Neuron (in vitro differentiated cells): Measurements from ENCODE around the gene HTR5A.

ENCODE experiments used
- H2AFZ ChIP-seq: one replicate; pipeline ENCODE4 v1.6.1; 2013; ENCODE audit warnings: low read depth, mild to moderate bottlenecking, inconsistent platforms, low read length, moderate library complexity
- H3K27me3 ChIP-seq: one replicate; pipeline ENCODE4 v1.6.1; 2013; ENCODE audit warnings: low read length; ENCODE audit not compliant: insufficient read depth
- H3K36me3 ChIP-seq: one replicate; pipeline ENCODE4 v1.6.1; 2013; ENCODE audit warnings: low read length; ENCODE audit not compliant: insufficient read depth
- H3K4me1 ChIP-seq: one replicate; pipeline ENCODE4 v1.6.1; 2013; ENCODE audit warnings: low read length; ENCODE audit not compliant: insufficient read depth
- H3K4me3 ChIP-seq: 2 replicates; pipeline ENCODE4 v1.5.1; 2013; ENCODE audit warnings: mild to moderate bottlenecking, low read length, moderate library complexity
- H3K9me3 ChIP-seq: one replicate; pipeline ENCODE4 v1.6.1; 2013; ENCODE audit warnings: low read length

The HTR5A gene

DNA sequence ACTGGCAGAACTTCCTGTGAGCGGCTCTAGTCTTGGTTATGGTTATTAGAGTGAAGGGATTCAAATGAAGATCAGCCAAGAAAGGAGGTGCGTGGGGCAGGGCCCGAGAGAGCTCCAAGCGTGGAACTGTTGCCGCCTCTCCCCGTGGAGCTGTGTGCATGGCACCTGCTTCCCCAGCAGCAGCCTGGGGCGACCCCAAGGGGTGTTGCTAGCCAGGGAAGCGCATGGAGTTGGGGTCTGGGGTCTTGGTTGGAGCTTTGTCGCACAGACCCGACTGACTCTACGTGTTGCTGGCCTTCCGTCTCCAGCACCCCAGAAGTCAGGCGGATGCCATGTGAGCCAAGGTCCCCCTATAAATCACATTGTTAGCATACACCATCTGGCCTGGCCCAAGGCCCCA, 61.0 kb downstream of the HTR5A start:
- Histone ChIP-seq H3K27me3 (no peaks in the 10 kb centered on the region), H3K9me3 (no peaks in the 10 kb centered on the region), H3K4me1 (no peaks in the 10 kb centered on the region), H3K36me3 (no peaks in the 10 kb centered on the region), H2AFZ (no peak overlapping the region), H3K4me3 (no peak overlapping the region)

DNA sequence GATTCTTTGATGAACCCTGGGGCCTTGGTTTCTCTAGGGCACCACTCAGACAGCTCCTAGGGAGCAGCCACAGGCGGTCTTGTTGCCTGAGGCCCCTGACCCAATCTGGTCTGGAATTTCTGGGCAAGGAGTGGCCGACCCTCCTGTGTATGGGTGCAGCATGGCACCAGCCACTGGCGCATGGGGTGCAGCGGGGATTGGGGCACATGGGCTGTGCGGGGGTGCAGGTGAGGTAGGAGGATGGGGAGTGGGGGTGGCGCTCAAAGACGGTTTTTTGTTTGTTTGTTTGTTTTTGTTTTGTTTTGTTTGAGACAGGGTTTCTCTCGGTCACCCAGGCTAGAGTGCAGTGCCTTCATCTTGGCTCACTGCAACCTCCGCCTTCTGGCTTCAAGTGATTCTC, 62.3 kb downstream of the HTR5A start:
- Histone ChIP-seq H3K9me3 (no peaks in the 10 kb centered on the region), H3K4me1 (no peaks in the 10 kb centered on the region), H2AFZ (no peak overlapping the region), H3K27me3 (no peaks in the 10 kb centered on the region), H3K36me3 (no peaks in the 10 kb centered on the region), H3K4me3 (no peak overlapping the region)

DNA sequence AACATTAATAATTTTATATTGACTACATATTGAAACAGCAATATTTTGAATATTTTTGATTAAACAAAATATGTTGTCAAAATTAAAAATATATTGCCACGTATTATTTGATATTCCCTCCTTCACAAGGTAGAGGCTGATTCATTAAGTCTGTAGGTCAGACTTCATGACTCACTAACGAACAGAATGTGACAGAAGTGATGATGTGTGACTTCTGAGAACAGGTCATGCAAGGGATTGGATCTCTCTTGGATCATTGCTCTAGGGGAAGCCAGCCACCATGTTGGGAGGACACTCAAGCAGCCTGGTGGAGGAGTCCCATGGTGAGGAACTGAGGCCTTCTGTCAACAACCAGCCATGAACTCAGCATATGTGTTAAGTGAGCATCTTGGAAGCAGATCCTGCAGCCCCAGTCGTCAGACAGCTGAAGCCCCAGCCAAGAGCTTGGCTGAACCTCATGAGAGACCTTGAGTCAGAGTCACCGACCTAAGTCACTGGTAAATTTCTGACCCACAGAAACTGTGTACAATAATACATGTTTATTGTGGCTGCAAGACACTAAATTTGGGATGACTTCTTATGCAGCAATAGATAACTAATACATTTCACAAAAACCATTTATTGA, 66.6 kb downstream of the HTR5A start:
- Histone ChIP-seq H2AFZ (no peak overlapping the region), H3K4me1 (no peaks in the 10 kb centered on the region), H3K27me3 (peaks cover 12% of the 10 kb centered on the region), H3K9me3 (no peaks in the 10 kb centered on the region), H3K36me3 (no peaks in the 10 kb centered on the region), H3K4me3 (no peak overlapping the region)
